Measurements from ENCODE around the gene SLC6A12. TPM values are rescaled to one million over a fixed set of nuclear protein-coding genes. Genes with fewer than 3 reads are reported as not detected.

The SLC6A12 gene
- total RNA-seq, 1 experiment from 2014 or later, result not detected

DNA sequence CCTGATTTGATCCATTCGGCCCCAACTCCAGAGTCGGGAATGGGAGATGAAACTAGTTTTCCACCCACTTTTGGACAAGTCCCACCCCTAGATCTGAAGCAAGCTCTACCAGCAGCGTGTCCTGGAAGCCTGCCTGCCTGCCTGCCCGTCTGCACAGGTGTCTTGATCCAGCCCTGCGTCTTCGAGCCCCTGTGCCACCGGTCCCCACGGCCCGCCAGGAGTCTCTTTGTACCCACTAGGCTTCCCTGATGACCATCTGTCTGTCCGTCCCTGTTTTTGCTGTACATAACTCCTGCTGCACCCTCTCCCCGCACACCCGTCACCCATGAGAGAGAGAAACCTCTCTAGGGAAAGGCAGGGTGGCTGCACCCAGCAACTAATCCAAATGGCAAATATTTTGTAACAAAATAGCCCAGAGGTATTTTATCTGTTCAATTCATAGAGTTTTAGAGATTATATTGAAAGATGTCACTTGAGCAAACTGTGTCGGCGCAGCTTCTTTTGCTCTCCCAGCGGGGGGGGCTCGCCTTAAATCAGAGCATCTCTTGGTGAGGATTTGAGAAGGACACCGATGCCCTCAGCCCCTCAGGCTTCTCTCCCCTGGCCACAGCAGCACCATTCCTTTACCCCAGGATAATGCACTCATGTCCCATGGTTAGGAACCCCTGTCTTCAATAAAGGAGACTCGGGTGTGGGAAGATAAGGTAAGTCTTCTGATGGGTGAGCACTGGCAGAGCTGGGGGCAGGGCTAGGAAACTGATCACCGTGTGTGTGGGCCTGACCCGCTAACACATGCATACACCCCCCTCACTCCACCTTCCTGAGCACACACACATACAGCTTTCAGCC, 35.8 kb downstream of the SLC6A12 start:
- Histone ChIP-seq H3K27ac (ENCODE audit: low read length) (no peak overlapping the region), H3K27me3 (ENCODE audit: low read length) (no peaks in the 10 kb centered on the region)

GRCh38 chr12:177336-177979, 36.5 kb downstream of the SLC6A12 start:
- H3K27ac ChIP-seq (ENCODE audit: low read length), result peak overlapping the region; percentile 80
- BruUV-seq (replicated peaks), result no TSS peak

More for the DNA sequence above, 35.8 kb downstream of the SLC6A12 start:
- Histone ChIP-seq H2AFZ (ENCODE audit: low read length) (no peak overlapping the region), H3K79me2 (ENCODE audit: low read length) (no peaks in the 10 kb centered on the region), H3K36me3 (ENCODE audit: low read depth, low read length) (no peaks in the 10 kb centered on the region), H3K4me3 (ENCODE audit: low read length) (no peak overlapping the region), H3K4me2 (ENCODE audit: low read length) (no peak overlapping the region), H3K9ac (ENCODE audit: low read length) (no peak overlapping the region; the same call in 1 of the 2 replicates), H3K9me2 (replicated peaks; ENCODE audit: low read length) (no peaks in the 10 kb centered on the region), H3K9me3 (ENCODE audit: low read length) (no peaks in the 10 kb centered on the region), H3K4me1 (ENCODE audit: insufficient read depth, low read length) (peaks cover 32% of the 10 kb centered on the region), H4K20me1 (ENCODE audit: low read length) (no peaks in the 10 kb centered on the region), H3F3A (ENCODE audit: low read length, unreplicated experiment) (peaks cover 4% of the 10 kb centered on the region)
- TF ChIP-seq EZH2 (IDR thresholded peaks at IDR 0.05; ENCODE audit: low read length, unreplicated experiment), result no peak
- no peak for TF ChIP-seq CTCF (conservative IDR thresholded peaks at IDR 0.05; ENCODE audit: low read depth, low read length)
- no peak for TF ChIP-seq EZH2phosphoT487 (IDR thresholded peaks at IDR 0.05; ENCODE audit: borderline replicate concordance, low read length)
- DNase-seq, result no peak
- POLR2A ChIA-PET (ENCODE audit: unreplicated experiment), result no interaction called here
- no peak for ATAC-seq
- CTCF ChIA-PET, result no interaction called here
- intact Hi-C loops (cut with micrococcal nuclease), result no loop called here
- BruUV-seq (replicated peaks), result no TSS peak

More at GRCh38 chr12:177336-177979, 36.5 kb downstream of the SLC6A12 start:
- no peak overlapping the region for H3K4me2 ChIP-seq (ENCODE audit: low read length)
- H3K79me2 ChIP-seq (ENCODE audit: low read length), result no peaks in the 10 kb centered on the region
- H3K9ac ChIP-seq (ENCODE audit: low read length), result peak overlapping the region; percentile 61; the same call in 1 of the 2 replicates
- no peak for ATAC-seq
- TF ChIP-seq EZH2 (IDR thresholded peaks at IDR 0.05; ENCODE audit: low read length, unreplicated experiment) (no peak), CTCF (conservative IDR thresholded peaks at IDR 0.05; ENCODE audit: low read depth, low read length) (no peak), EZH2phosphoT487 (IDR thresholded peaks at IDR 0.05; ENCODE audit: borderline replicate concordance, low read length) (no peak)
- ChIA-PET CTCF (no interaction called here), POLR2A (ENCODE audit: unreplicated experiment) (no interaction called here)
- H3K27me3 ChIP-seq (ENCODE audit: low read length), result no peaks in the 10 kb centered on the region
- H3K36me3 ChIP-seq (ENCODE audit: low read depth, low read length), result no peaks in the 10 kb centered on the region
- H3K4me3 ChIP-seq (ENCODE audit: low read length), result no peak overlapping the region
- H4K20me1 ChIP-seq (ENCODE audit: low read length), result no peaks in the 10 kb centered on the region
- H3K9me2 ChIP-seq (replicated peaks; ENCODE audit: low read length), result no peaks in the 10 kb centered on the region
- H3K4me1 ChIP-seq (ENCODE audit: insufficient read depth, low read length), result peaks cover 26% of the 10 kb centered on the region
- no peak for DNase-seq
- H3K9me3 ChIP-seq (ENCODE audit: low read length), result no peaks in the 10 kb centered on the region
- H2AFZ ChIP-seq (ENCODE audit: low read length), result no peak overlapping the region
- intact Hi-C loops (cut with micrococcal nuclease), result no loop called here
- no peaks in the 10 kb centered on the region for H3F3A ChIP-seq (ENCODE audit: low read length, unreplicated experiment)
